GM23338 (cell line): Measurements from ENCODE around the gene EPC1. TPM values are rescaled to one million over a fixed set of nuclear protein-coding genes. Genes with fewer than 3 reads are reported as not detected.

ENCODE experiments used
- ATAC-seq: fragments of 200-7000 bp; cut with Tn5 transposase; 3 replicates; pipeline ENCODE4 v1.9.1; 2020
- DNase-seq: peaks from one replicate; pipeline ENCODE4 v3.0.0-alpha.2; 2015; ENCODE audit warnings: low spot score
- H2AFZ ChIP-seq: fragments of 200-600 bp; sonication (generic); 2 replicates; pipeline ENCODE4 v1.8.0; 2016; ENCODE audit warnings: antibody characterized with exemption, mild to moderate bottlenecking, moderate library complexity
- H3F3A ChIP-seq: fragments of 200-600 bp; sonication (generic); replicated peaks from 2 replicates; pipeline ENCODE4 v1.8.0; 2017; ENCODE audit warnings: antibody characterized with exemption, mixed run types, low read depth
- H3K27ac ChIP-seq: fragments of 200-600 bp; sonication (generic); 2 replicates; pipeline ENCODE4 v1.6.1; 2016; ENCODE audit warnings: low read depth
- H3K27me3 ChIP-seq: fragments of 200-600 bp; sonication (generic); 2 replicates; pipeline ENCODE4 v1.8.0; 2016; ENCODE audit warnings: mild to moderate bottlenecking, mixed run types, moderate library complexity; ENCODE audit not compliant: insufficient read depth
- H3K36me3 ChIP-seq: fragments of 200-600 bp; sonication (generic); 2 replicates; pipeline ENCODE4 v1.8.0; 2016; ENCODE audit warnings: mild to moderate bottlenecking; ENCODE audit not compliant: insufficient read depth
- H3K4me1 ChIP-seq: fragments of 200-600 bp; sonication (generic); 2 replicates; pipeline ENCODE4 v1.8.0; 2016; ENCODE audit warnings: mild to moderate bottlenecking, moderate library complexity; ENCODE audit not compliant: insufficient read depth
- H3K4me2 ChIP-seq: fragments of 200-600 bp; sonication (generic); 2 replicates; pipeline ENCODE4 v1.7.1; 2017; ENCODE audit warnings: mixed run types
- H3K4me3 ChIP-seq: fragments of 200-600 bp; sonication (generic); 2 replicates; pipeline ENCODE4 v1.6.1; 2016; ENCODE audit warnings: mixed run types
- H3K79me2 ChIP-seq: fragments of 200-600 bp; sonication (generic); replicated peaks from 2 replicates; pipeline ENCODE4 v1.8.0; 2017; ENCODE audit warnings: mild to moderate bottlenecking; ENCODE audit not compliant: insufficient read depth
- H3K9me2 ChIP-seq: fragments of 200-600 bp; sonication (generic); 2 replicates; pipeline ENCODE4 v1.8.0; 2017; ENCODE audit not compliant: insufficient read depth
- H4K20me1 ChIP-seq: fragments of 200-600 bp; sonication (generic); replicated peaks from 2 replicates; pipeline ENCODE4 v1.8.0; 2017; ENCODE audit warnings: mild to moderate bottlenecking; ENCODE audit not compliant: insufficient read depth
- H3K27ac Mint-ChIP-seq: 2 replicates; pipeline ENCODE4 v1.8.0; 2020; ENCODE audit warnings: inconsistent platforms, mild to moderate bottlenecking, moderate library complexity, mixed read lengths
- H3K27me3 Mint-ChIP-seq: 3 replicates; pipeline ENCODE4 v1.8.0; 2022; ENCODE audit warnings: low read depth, mild to moderate bottlenecking, moderate library complexity, mixed read lengths, inconsistent platforms; ENCODE audit not compliant: insufficient read depth, poor library complexity
- H3K36me3 Mint-ChIP-seq: 3 replicates; pipeline ENCODE4 v1.8.0; 2021; ENCODE audit warnings: low read depth, mild to moderate bottlenecking, inconsistent platforms, moderate library complexity, mixed read lengths
- H3K4me1 Mint-ChIP-seq: 3 replicates; pipeline ENCODE4 v1.8.0; 2020; ENCODE audit warnings: mild to moderate bottlenecking, inconsistent platforms, mixed read lengths
- H3K4me3 Mint-ChIP-seq: 3 replicates; pipeline ENCODE4 v1.8.0; 2021; ENCODE audit warnings: moderate library complexity, mild to moderate bottlenecking, inconsistent platforms, mixed read lengths
- H3K9me3 Mint-ChIP-seq: 3 replicates; pipeline ENCODE4 v1.8.0; 2020; ENCODE audit warnings: moderate library complexity, mild to moderate bottlenecking, inconsistent platforms, mixed read lengths
- CREB1 ChIP-seq: fragments of 250-450 bp; sonication (Bioruptor Pico); IDR thresholded peaks from 2 replicates; pipeline ENCODE4 v1.5.0; 2020; ENCODE audit warnings: low read depth, mild to moderate bottlenecking, moderate library complexity
- EZH2 ChIP-seq: fragments of 200-600 bp; sonication (generic); IDR thresholded peaks from one replicate; pipeline ENCODE4 v1.8.0; 2017; ENCODE audit warnings: antibody characterized with exemption, mild to moderate bottlenecking, low read depth; ENCODE audit not compliant: unreplicated experiment
- EZH2phosphoT487 ChIP-seq: fragments of 200-600 bp; sonication (generic); IDR thresholded peaks from one replicate; pipeline ENCODE4 v1.8.1; 2018; ENCODE audit warnings: antibody characterized with exemption; ENCODE audit not compliant: unreplicated experiment
- JUNB ChIP-seq: IDR thresholded peaks from one replicate; pipeline ENCODE4 v1.6.1; 2016; ENCODE audit warnings: antibody characterized with exemption; ENCODE audit not compliant: unreplicated experiment
- NANOG ChIP-seq: IDR thresholded peaks from 2 replicates; pipeline ENCODE4 v1.6.1; 2016; ENCODE audit warnings: antibody characterized with exemption, borderline replicate concordance
- POLR2AphosphoS5 ChIP-seq: IDR thresholded peaks from 2 replicates; pipeline ENCODE4 v1.6.1; 2016; ENCODE audit warnings: antibody characterized with exemption, low read depth
- STAT1 ChIP-seq: IDR thresholded peaks from one replicate; pipeline ENCODE4 v1.6.1; 2016; ENCODE audit warnings: antibody characterized with exemption; ENCODE audit not compliant: unreplicated experiment
- ZNF114 ChIP-seq: fragments of 250-450 bp; sonication (Bioruptor Pico); IDR thresholded peaks from 2 replicates; pipeline ENCODE4 v1.5.0; 2020; ENCODE audit warnings: mild to moderate bottlenecking, moderate library complexity
- ZNF331 ChIP-seq: fragments of 250-450 bp; sonication (Bioruptor Pico); IDR thresholded peaks from 2 replicates; pipeline ENCODE4 v1.5.0; 2020; ENCODE audit warnings: low read depth, mild to moderate bottlenecking, moderate library complexity
- polyA plus RNA-seq: library from polyadenylated mRNA; unstranded; fragments of >200 nt; fragmentation: Nextera tagmentation; extraction: Ambion mirVana; gene quantifications from 2 replicates; pipeline ENCODE4 v1.2.1, GENCODE V29; 2016
- total RNA-seq: library from RNA; depleted of rRNA; stranded (reverse); fragments of >200 nt; shearing (Covaris generic); gene quantifications from 2 replicates; pipeline ENCODE4 v1.2.3, GENCODE V29; 2014
- TF ChIP-seq, protein P1 (sequence below): IDR thresholded peaks from 2 replicates; pipeline ENCODE4 v1.6.1; 2016; ENCODE audit warnings: antibody characterized with exemption
- TF ChIP-seq, protein P2 (sequence below): fragments of 250-450 bp; sonication (Bioruptor Pico); IDR thresholded peaks from 2 replicates; pipeline ENCODE4 v1.5.0; 2020; ENCODE audit warnings: mild to moderate bottlenecking, moderate library complexity
- TF ChIP-seq, protein P3 (sequence below): IDR thresholded peaks from one replicate; pipeline ENCODE4 v1.6.1; 2018; ENCODE audit warnings: antibody characterized with exemption; ENCODE audit not compliant: unreplicated experiment
- TF ChIP-seq, protein P4 (sequence below), 2 experiments: fragments of 200-600 bp in 1 of 2; sonication (generic) in 1 of 2; conservative IDR thresholded peaks; 2 replicates each; pipeline versions ENCODE4 v1.5.1 to v1.6.1; 2016 to 2017; ENCODE audit warnings: antibody characterized with exemption in 2 of 2, low read depth in 2 of 2, mild to moderate bottlenecking in 2 of 2, moderate library complexity in 1 of 2

Gene EPC1
- total and polyA plus RNA-seq, 2 experiments from 2014 or later, result 24.1 to 25.9 TPM

DNA sequence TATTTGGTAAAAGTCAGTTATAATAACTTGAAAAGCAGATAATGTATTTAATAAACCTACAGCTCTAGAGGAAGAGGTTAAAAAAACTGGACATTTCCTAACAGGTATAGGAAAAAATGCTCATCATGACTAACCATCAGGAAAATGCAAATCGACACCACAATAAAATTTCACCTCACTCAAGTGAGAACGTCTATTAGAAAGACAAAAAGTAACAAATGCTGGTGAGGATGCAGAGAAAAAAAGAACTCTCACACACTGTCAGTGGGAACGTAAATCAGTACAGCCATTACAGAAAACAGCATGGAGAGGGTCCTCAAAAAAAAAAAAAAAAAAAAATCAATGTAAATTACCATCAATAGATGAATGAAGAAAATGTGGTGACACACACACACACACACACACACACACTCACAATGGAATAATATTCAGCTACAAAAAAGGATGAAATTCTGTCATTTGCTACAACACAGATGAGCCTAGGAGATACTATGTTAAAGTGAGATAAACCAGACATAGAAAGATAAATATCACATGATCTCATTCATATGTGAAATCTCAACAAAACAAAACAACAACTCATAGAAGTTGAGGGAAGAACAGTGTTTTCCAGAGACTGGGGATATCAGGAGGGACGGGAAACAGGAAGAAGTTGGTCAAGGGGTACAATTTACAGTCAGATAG lies 20.1 kb downstream of the EPC1 start:
- no peaks in the 10 kb centered on the region for H3K9me2 ChIP-seq
- no peaks in the 10 kb centered on the region for H3K36me3 ChIP-seq
- peaks cover 100% of the 10 kb centered on the region for H3K79me2 ChIP-seq
- Mint-ChIP-seq H3K4me3 (no peak overlapping the region; the same call in 2 of the 3 replicates), H3K4me1 (peaks cover 53% of the 10 kb centered on the region), H3K27ac (no peak overlapping the region), H3K9me3 (no peaks in the 10 kb centered on the region), H3K36me3 (peaks cover 7% of the 10 kb centered on the region; the same call in 2 of the 3 replicates), H3K27me3 (peaks cover 2% of the 10 kb centered on the region)
- H4K20me1 ChIP-seq, result peaks cover 38% of the 10 kb centered on the region
- H3K27ac ChIP-seq, result no peak overlapping the region
- no peak; the same call in 2 of the 3 replicates for ATAC-seq
- H3K27me3 ChIP-seq, result no peaks in the 10 kb centered on the region
- H3K4me1 ChIP-seq, result peaks cover 55% of the 10 kb centered on the region
- H2AFZ ChIP-seq, result no peak overlapping the region
- no peak overlapping the region for H3K4me3 ChIP-seq
- TF ChIP-seq STAT1, result no peak
- no peak for TF ChIP-seq ZNF114 (CRISPR knock-in tag)
- TF ChIP-seq, protein P1, sequence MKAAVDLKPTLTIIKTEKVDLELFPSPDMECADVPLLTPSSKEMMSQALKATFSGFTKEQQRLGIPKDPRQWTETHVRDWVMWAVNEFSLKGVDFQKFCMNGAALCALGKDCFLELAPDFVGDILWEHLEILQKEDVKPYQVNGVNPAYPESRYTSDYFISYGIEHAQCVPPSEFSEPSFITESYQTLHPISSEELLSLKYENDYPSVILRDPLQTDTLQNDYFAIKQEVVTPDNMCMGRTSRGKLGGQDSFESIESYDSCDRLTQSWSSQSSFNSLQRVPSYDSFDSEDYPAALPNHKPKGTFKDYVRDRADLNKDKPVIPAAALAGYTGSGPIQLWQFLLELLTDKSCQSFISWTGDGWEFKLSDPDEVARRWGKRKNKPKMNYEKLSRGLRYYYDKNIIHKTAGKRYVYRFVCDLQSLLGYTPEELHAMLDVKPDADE, result no peak
- no peak for TF ChIP-seq JUNB
- TF ChIP-seq NANOG, result no peak
- no peak for TF ChIP-seq EZH2
- no peak for TF ChIP-seq CREB1 (CRISPR knock-in tag)
- TF ChIP-seq POLR2AphosphoS5, result no peak
- TF ChIP-seq, protein P2, sequence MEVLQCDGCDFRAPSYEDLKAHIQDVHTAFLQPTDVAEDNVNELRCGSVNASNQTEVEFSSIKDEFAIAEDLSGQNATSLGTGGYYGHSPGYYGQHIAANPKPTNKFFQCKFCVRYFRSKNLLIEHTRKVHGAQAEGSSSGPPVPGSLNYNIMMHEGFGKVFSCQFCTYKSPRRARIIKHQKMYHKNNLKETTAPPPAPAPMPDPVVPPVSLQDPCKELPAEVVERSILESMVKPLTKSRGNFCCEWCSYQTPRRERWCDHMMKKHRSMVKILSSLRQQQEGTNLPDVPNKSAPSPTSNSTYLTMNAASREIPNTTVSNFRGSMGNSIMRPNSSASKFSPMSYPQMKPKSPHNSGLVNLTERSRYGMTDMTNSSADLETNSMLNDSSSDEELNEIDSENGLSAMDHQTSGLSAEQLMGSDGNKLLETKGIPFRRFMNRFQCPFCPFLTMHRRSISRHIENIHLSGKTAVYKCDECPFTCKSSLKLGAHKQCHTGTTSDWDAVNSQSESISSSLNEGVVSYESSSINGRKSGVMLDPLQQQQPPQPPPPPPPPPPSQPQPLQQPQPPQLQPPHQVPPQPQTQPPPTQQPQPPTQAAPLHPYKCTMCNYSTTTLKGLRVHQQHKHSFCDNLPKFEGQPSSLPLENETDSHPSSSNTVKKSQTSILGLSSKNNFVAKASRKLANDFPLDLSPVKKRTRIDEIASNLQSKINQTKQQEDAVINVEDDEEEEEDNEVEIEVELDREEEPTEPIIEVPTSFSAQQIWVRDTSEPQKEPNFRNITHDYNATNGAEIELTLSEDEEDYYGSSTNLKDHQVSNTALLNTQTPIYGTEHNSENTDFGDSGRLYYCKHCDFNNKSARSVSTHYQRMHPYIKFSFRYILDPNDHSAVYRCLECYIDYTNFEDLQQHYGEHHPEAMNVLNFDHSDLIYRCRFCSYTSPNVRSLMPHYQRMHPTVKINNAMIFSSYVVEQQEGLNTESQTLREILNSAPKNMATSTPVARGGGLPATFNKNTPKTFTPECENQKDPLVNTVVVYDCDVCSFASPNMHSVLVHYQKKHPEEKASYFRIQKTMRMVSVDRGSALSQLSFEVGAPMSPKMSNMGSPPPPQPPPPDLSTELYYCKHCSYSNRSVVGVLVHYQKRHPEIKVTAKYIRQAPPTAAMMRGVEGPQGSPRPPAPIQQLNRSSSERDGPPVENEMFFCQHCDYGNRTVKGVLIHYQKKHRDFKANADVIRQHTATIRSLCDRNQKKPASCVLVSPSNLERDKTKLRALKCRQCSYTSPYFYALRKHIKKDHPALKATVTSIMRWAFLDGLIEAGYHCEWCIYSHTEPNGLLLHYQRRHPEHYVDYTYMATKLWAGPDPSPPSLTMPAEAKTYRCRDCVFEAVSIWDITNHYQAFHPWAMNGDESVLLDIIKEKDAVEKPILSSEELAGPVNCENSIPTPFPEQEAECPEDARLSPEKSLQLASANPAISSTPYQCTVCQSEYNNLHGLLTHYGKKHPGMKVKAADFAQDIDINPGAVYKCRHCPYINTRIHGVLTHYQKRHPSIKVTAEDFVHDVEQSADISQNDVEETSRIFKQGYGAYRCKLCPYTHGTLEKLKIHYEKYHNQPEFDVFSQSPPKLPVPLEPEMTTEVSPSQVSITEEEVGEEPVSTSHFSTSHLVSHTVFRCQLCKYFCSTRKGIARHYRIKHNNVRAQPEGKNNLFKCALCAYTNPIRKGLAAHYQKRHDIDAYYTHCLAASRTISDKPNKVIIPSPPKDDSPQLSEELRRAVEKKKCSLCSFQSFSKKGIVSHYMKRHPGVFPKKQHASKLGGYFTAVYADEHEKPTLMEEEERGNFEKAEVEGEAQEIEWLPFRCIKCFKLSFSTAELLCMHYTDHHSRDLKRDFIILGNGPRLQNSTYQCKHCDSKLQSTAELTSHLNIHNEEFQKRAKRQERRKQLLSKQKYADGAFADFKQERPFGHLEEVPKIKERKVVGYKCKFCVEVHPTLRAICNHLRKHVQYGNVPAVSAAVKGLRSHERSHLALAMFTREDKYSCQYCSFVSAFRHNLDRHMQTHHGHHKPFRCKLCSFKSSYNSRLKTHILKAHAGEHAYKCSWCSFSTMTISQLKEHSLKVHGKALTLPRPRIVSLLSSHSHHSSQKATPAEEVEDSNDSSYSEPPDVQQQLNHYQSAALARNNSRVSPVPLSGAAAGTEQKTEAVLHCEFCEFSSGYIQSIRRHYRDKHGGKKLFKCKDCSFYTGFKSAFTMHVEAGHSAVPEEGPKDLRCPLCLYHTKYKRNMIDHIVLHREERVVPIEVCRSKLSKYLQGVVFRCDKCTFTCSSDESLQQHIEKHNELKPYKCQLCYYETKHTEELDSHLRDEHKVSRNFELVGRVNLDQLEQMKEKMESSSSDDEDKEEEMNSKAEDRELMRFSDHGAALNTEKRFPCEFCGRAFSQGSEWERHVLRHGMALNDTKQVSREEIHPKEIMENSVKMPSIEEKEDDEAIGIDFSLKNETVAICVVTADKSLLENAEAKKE, result no peak
- TF ChIP-seq EZH2phosphoT487, result no peak
- TF ChIP-seq, protein P3, sequence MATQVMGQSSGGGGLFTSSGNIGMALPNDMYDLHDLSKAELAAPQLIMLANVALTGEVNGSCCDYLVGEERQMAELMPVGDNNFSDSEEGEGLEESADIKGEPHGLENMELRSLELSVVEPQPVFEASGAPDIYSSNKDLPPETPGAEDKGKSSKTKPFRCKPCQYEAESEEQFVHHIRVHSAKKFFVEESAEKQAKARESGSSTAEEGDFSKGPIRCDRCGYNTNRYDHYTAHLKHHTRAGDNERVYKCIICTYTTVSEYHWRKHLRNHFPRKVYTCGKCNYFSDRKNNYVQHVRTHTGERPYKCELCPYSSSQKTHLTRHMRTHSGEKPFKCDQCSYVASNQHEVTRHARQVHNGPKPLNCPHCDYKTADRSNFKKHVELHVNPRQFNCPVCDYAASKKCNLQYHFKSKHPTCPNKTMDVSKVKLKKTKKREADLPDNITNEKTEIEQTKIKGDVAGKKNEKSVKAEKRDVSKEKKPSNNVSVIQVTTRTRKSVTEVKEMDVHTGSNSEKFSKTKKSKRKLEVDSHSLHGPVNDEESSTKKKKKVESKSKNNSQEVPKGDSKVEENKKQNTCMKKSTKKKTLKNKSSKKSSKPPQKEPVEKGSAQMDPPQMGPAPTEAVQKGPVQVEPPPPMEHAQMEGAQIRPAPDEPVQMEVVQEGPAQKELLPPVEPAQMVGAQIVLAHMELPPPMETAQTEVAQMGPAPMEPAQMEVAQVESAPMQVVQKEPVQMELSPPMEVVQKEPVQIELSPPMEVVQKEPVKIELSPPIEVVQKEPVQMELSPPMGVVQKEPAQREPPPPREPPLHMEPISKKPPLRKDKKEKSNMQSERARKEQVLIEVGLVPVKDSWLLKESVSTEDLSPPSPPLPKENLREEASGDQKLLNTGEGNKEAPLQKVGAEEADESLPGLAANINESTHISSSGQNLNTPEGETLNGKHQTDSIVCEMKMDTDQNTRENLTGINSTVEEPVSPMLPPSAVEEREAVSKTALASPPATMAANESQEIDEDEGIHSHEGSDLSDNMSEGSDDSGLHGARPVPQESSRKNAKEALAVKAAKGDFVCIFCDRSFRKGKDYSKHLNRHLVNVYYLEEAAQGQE, result no peak
- TF ChIP-seq, protein P4, sequence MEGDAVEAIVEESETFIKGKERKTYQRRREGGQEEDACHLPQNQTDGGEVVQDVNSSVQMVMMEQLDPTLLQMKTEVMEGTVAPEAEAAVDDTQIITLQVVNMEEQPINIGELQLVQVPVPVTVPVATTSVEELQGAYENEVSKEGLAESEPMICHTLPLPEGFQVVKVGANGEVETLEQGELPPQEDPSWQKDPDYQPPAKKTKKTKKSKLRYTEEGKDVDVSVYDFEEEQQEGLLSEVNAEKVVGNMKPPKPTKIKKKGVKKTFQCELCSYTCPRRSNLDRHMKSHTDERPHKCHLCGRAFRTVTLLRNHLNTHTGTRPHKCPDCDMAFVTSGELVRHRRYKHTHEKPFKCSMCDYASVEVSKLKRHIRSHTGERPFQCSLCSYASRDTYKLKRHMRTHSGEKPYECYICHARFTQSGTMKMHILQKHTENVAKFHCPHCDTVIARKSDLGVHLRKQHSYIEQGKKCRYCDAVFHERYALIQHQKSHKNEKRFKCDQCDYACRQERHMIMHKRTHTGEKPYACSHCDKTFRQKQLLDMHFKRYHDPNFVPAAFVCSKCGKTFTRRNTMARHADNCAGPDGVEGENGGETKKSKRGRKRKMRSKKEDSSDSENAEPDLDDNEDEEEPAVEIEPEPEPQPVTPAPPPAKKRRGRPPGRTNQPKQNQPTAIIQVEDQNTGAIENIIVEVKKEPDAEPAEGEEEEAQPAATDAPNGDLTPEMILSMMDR (conservative IDR thresholded peaks at IDR 0.05; ENCODE audit: low read depth in 2 of 2), result no peak
- no peak for TF ChIP-seq ZNF331
- no peaks in the 10 kb centered on the region for H3F3A ChIP-seq
- no peak for DNase-seq
- H3K4me2 ChIP-seq, result peak overlapping the region; percentile 9; the same call in 1 of the 2 replicates
